AG09319 (cell line): Measurements from ENCODE around the gene LTA4H.

Experiments
- DNase-seq: peaks from one replicate; pipeline ENCODE4 v3.0.0-alpha.2; 2010; ENCODE audit warnings: low read depth; ENCODE audit errors: extremely low read depth
- TF ChIP-seq, protein P1 (sequence below): IDR thresholded peaks from 2 replicates; pipeline ENCODE4 v1.5.1; 2011; ENCODE audit warnings: low read depth, mild to moderate bottlenecking, inconsistent platforms, low read length, moderate library complexity

Gene LTA4H

DNA sequence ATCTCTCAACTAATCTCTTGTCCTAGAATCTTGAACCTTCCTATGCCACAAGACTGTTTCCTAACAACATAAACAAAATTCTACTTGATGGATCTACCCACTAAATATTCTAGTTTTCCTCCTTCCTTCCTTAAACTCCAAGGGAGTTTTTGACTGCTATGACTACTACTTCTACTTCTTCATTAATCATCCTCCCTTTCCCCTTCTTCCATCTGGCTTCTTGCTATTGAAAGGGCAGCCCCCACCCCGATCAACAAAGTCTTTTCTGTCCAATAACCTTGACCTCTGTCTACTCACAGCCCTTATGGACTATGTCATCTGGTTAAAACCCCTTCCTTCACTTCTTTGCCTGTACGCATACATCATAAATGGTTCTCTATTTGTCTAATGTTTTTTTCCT is 5.6 kb downstream of the LTA4H start:
- TF ChIP-seq, protein P1, sequence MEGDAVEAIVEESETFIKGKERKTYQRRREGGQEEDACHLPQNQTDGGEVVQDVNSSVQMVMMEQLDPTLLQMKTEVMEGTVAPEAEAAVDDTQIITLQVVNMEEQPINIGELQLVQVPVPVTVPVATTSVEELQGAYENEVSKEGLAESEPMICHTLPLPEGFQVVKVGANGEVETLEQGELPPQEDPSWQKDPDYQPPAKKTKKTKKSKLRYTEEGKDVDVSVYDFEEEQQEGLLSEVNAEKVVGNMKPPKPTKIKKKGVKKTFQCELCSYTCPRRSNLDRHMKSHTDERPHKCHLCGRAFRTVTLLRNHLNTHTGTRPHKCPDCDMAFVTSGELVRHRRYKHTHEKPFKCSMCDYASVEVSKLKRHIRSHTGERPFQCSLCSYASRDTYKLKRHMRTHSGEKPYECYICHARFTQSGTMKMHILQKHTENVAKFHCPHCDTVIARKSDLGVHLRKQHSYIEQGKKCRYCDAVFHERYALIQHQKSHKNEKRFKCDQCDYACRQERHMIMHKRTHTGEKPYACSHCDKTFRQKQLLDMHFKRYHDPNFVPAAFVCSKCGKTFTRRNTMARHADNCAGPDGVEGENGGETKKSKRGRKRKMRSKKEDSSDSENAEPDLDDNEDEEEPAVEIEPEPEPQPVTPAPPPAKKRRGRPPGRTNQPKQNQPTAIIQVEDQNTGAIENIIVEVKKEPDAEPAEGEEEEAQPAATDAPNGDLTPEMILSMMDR: no peak
- no peak for DNase-seq

DNA sequence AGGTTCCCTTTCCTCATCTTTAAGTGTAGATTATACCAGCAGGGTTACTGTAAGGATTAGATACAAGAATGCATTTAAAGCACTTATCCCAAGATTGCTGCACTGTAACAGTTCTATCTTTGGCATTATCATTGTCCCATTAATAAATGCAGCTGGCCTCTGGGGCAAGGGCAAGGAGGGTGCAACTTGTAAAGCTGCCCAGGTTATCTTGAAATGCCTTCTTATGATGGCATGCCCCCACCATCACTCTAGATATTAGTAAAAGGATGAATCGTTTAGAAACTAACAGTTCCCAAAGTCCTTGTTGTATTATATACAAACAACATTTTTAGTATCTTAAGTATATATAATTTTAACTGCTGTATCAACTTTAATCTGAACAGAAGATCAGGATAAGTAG is 6.8 kb downstream of the LTA4H start:
- no peak for DNase-seq

DNA sequence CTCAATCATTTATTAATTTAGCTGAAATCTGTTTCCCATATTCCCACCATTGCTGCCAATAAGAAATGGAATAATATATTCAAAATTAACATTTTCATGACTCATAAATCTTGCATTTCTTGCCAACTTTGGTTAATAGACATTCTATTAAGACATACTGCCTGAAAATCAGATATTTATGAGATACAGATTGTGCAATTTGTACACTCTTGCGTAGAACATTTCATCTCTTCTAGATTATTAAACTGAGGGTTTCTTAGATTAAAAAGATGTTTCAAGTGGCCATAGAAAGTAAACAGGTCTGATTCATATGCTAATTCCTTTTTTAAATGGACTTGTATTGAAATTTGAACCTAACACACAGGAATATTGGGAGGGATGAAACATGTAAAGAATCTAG is 9.1 kb downstream of the LTA4H start:
- DNase-seq: no peak
- TF ChIP-seq, protein P1: no peak

More for the DNA sequence above, 6.8 kb downstream of the LTA4H start:
- TF ChIP-seq, protein P1: no peak

DNA sequence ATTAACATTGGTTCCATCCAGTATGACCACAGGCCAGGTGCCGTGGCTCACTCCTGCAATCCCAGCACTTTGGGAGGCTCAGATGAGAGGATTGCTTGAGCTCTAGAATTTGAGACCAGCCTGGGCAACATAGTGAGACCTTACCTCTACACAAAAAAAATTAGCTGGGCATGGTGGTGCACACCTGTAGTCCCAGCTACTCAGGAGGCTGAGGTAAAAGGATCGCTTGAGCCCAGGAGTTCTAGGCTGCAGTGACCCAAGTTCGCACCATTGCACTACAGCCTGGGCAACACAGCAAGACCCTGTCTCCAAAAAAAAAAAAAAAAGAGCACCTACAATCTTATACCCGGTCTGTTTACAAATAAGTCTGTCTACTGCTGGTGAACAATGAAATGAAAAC is 9.9 kb downstream of the LTA4H start:
- TF ChIP-seq, protein P1: no peak
- no peak for DNase-seq

DNA sequence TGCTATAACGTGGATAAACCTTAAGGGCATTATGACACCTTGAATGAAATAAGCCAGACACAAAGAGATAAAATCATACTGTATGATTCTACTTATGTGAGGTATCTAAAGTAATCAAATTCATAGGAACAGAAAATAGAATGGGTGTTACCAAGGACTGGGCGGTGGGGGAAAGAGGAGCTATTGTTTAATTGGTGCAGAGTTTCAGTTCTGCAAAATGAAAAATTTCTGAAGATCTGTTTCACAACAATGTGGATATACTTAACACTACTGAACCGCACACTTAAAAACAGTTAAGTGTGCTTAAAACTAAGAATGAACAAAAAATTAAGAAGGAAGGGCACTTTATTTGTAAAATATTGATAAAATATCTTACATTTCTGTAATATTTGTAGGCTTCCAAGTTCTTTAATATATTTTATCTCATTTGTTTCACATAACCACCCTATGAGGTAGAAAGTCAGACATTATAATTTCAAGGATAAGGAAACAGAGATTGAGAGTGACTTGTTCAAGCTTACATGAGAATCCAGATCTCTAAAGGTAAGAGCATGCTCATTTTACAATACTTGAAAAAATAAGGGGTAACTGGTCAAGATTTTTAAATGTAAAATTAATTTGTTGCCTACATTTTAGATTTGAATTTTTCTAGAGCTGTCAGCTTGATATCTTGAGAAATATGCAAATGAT is 14.9 kb downstream of the LTA4H start:
- TF ChIP-seq, protein P1: no peak
- DNase-seq: no peak

DNA sequence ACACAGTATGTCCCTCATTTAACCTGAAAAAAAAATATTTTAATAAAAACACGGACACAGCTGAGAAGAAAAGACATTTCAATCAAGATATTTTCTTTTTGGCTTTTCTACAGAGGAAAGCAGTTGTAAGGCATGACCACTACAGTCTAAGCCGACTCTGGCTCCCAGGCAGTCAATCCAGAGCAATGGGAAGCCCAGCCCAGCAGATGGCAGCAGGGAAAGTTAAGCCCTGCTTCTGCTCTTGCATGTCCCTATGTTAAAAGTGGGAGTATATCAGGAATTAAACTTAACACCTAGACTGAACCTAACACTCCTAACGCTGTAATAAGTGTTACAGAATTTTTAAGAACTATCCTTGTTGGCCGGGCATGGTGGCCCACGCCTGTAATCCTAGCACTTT is 19.7 kb downstream of the LTA4H start:
- TF ChIP-seq, protein P1: peak; percentile 45
- DNase-seq: no peak

DNA sequence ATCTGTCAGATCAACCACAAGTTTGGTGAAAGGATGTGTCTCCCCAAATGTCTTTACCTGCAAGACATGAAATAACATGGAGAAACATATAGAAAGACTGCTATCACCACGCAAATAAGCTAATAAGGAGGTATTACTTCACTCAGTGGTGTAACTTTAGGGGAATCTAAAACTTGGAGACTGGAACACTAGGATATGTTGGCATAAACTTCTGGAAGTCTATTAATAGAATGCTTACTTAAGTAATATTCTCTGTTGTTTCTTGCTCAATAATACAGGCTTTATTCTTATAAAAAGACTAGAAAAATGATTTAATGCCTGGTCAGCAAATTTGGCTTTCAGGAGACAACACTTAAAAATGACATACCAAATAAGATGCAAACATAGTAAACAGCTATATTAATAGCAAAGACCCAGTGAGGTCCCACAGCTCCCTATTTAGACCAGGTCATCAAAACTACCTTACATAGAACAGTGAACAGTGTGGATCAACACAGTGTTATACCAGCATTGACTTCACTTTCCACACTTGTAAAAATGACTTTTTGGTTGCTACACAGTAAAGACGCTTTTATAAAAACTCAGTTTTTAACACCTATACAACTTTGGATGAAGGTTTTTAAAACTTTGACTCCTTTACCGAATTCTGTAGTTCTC is 20.3 kb downstream of the LTA4H start:
- TF ChIP-seq, protein P1: no peak
- DNase-seq: no peak
